GM19324 (cell line): ENCODE measurements around the gene IRGQ.

Experiments
- ATAC-seq: cut with Tn5 transposase; IDR thresholded peaks from one replicate; pipeline ENCODE4 v1.9.1; 2021; ENCODE audit warnings: mild to moderate bottlenecking, moderate library complexity; ENCODE audit not compliant: unreplicated experiment, low FRiP score

IRGQ gene

GRCh38 chr19:43575156-43575950, 20.6 kb downstream of the IRGQ start, which contains the start of the genes PINLYP and XRCC1:
Gene PINLYP (plus strand): TSS chr19:43575801. CDS start chr19:43577192, 1,391 bp downstream.
Gene XRCC1 (minus strand): TSS chr19:43575527. CDS start chr19:43575458, 69 bp downstream.
- peak; percentile 97 for ATAC-seq

GRCh38 chr19:43574424-43575155, 21.3 kb downstream of the IRGQ start:
- no peak for ATAC-seq

- ATAC-seq = no peak
Measured at GRCh38 chr19:43572171-43572588, 23.8 kb downstream of the IRGQ start.

GRCh38 chr19:43570174-43570791, 25.7 kb downstream of the IRGQ start:
- ATAC-seq = no peak

GRCh38 chr19:43569657-43570056, 26.3 kb downstream of the IRGQ start:
- ATAC-seq = no peak

GRCh38 chr19:43564800-43565199, 31.1 kb downstream of the IRGQ start:
- ATAC-seq = no peak

GRCh38 chr19:43563816-43564457, 32.0 kb downstream of the IRGQ start:
- no peak for ATAC-seq

- ATAC-seq = peak; percentile 83
Measured at GRCh38 chr19:43562698-43563241, 33.2 kb downstream of the IRGQ start.

- ATAC-seq = no peak
Measured at GRCh38 chr19:43562226-43562697, 33.7 kb downstream of the IRGQ start.

- ATAC-seq = no peak
Measured at GRCh38 chr19:43561139-43561970, 34.6 kb downstream of the IRGQ start.

GRCh38 chr19:43560687-43561086, 35.2 kb downstream of the IRGQ start:
- ATAC-seq = no peak

GRCh38 chr19:43555185-43555770, 40.7 kb downstream of the IRGQ start:
- no peak for ATAC-seq

GRCh38 chr19:43554317-43554895, 41.5 kb downstream of the IRGQ start:
- ATAC-seq = no peak

GRCh38 chr19:43553656-43554055, 42.3 kb downstream of the IRGQ start:
- no peak for ATAC-seq

- ATAC-seq = no peak
Measured at GRCh38 chr19:43552616-43553015, 43.3 kb downstream of the IRGQ start.

GRCh38 chr19:43552198-43552450, 43.8 kb downstream of the IRGQ start:
- no peak for ATAC-seq

GRCh38 chr19:43551399-43552197, 44.3 kb downstream of the IRGQ start:
- no peak for ATAC-seq

GRCh38 chr19:43548706-43549105, 47.2 kb downstream of the IRGQ start:
- ATAC-seq = no peak
